Thoracic aorta (tissue), 2 donors: Measurements from ENCODE around the gene COX6B2. TPM values are rescaled to one million over a fixed set of nuclear protein-coding genes. Genes with fewer than 3 reads are reported as not detected.
A peak's percentile ranks its signal among the peaks of the same experiment; 100 is the strongest.

Experiments used
- ATAC-seq: fragments of 150-250 bp; one replicate; pipeline ENCODE4 v1.8.0; 2017; ENCODE audit warnings: low read depth; ENCODE audit not compliant: insufficient number of reproducible peaks, low FRiP score
- DNase-seq: peaks from one replicate; pipeline ENCODE4 v3.0.0-alpha.2; 2020; ENCODE audit warnings: low spot score
- H3K27ac ChIP-seq, 2 donors: fragments of 200-600 bp; sonication (generic); 1 replicate in 1 of 2; 2 replicates in 1 of 2; pipeline ENCODE4 v1.5.1; 2016; ENCODE audit warnings: mild to moderate bottlenecking in 2 of 2, moderate library complexity in 2 of 2
- H3K27me3 ChIP-seq: fragments of 200-600 bp; sonication (generic); replicated peaks from 2 replicates; pipeline ENCODE4 v1.6.0; 2016; ENCODE audit warnings: mild to moderate bottlenecking; ENCODE audit not compliant: insufficient read depth
- H3K36me3 ChIP-seq: fragments of 200-600 bp; sonication (generic); one replicate; pipeline ENCODE4 v1.5.1; 2016
- H3K4me1 ChIP-seq, 2 donors: fragments of 200-600 bp; sonication (generic); 1 replicate in 1 of 2; 2 replicates in 1 of 2; pipeline versions ENCODE4 v1.5.1 to v1.6.0; 2016; ENCODE audit warnings: low read depth in 2 of 2, mild to moderate bottlenecking in 1 of 2; ENCODE audit not compliant: control insufficient read depth in 1 of 2
- H3K4me3 ChIP-seq: fragments of 200-600 bp; sonication (generic); 2 replicates; pipeline ENCODE4 v1.5.1; 2016; ENCODE audit warnings: mild to moderate bottlenecking
- H3K9me3 ChIP-seq: fragments of 200-600 bp; sonication (generic); 2 replicates; pipeline ENCODE4 v1.5.1; 2016
- CTCF ChIP-seq: fragments of 200-600 bp; sonication (generic); IDR thresholded peaks from one replicate; pipeline ENCODE4 v1.5.1; 2019; ENCODE audit warnings: antibody characterized with exemption
- total RNA-seq, 2 donors: library from RNA; depleted of rRNA; stranded (reverse); fragments of >200 nt; gene quantifications; one replicate each; pipeline versions ENCODE4 v1.1.0 to v1.2.3, GENCODE V29; 2016

The COX6B2 gene
- total RNA-seq, 2 donors from 2014 or later = not detected

GRCh38 chr19:55341171-55341588 lies 13.3 kb downstream of the COX6B2 start:
- ATAC-seq = no peak
- no peak for DNase-seq

DNA sequence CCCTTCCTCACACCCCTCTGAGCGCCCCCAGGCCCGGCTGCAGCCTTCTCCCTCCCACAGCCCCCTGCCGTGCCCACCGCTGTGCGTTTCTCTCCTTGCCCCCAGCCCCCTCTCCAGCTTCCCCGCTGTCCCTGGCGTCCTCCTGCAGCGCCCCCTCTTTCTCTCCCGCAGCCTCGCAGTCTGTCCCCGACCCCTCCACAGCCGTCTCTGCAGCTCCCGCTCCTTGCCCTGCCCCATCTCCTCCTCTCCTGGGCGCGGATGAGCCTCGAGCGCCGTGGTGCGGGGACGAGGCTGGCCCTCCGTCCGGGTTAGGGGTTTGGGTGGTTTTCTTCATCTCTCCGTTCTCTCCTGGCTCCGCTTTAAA lies 13.8 kb downstream of the COX6B2 start:
- peak overlapping the region; percentile 85 for H3K4me3 ChIP-seq
- no peak for TF ChIP-seq CTCF
- H3K9me3 ChIP-seq = no peaks in the 10 kb centered on the region
- H3K4me1 ChIP-seq = peaks cover 12 to 29% of the 10 kb centered on the region in 2 donors
- H3K36me3 ChIP-seq = peaks cover 15% of the 10 kb centered on the region
- no peak for ATAC-seq
- DNase-seq = no peak
- H3K27ac ChIP-seq = no peak overlapping the region
- H3K27me3 ChIP-seq = no peaks in the 10 kb centered on the region

More at GRCh38 chr19:55341171-55341588, 13.3 kb downstream of the COX6B2 start:
- H3K27me3 ChIP-seq = no peaks in the 10 kb centered on the region
- peaks cover 15% of the 10 kb centered on the region for H3K36me3 ChIP-seq
- peak overlapping the region; percentile 85 for H3K4me3 ChIP-seq
- H3K4me1 ChIP-seq = peaks cover 12 to 29% of the 10 kb centered on the region in 2 donors
- no peak for TF ChIP-seq CTCF
- no peaks in the 10 kb centered on the region for H3K9me3 ChIP-seq
- H3K27ac ChIP-seq = no peak overlapping the region

DNA sequence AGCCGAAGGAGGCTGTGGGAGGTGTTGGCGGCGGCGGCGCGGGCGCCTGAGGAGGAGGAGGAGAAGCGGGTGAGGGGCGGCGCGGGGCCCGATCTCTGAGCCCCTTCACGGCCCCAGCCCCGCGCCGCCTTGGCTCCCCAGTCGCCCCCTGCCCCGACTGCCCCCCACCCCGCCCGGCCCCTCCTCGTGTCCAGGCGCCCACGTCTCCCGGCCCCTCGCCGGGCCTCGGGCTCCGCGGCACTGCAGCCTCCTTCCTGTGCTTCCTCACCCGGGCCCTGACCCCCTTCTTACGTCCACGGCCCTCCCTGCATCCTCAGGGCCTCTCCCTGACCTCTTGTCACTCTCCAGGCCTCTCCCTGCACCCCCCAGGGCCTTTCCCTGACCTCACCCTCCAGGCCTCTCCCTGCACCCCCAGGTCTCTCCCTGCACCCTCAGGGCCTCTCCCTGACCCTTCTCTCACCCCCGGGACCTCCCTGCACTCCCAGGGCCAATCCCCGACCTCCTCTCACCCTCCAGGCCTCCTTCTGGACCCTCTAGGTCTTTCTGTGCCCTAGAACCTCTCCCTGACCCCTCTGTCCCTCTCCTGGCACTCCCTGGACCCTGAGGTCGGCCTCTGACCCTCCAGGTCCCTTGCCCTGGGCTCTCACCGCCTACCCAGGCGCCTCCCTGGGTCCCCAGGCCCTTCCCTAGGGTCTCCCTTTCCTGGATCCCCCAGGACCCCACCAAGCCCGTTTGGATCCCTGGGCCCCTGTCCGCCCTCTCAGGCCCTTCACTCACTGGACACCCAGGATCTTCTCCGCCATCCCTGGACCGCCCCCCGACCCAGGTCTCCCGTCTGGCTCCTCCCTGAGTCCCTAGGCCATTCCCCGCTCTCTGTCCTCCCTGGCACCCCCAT lies 14.4 kb downstream of the COX6B2 start:
- H3K4me1 ChIP-seq = peaks cover 12 to 29% of the 10 kb centered on the region in 2 donors
- no peaks in the 10 kb centered on the region for H3K27me3 ChIP-seq
- ATAC-seq (no peak), DNase-seq (no peak)
- H3K36me3 ChIP-seq = peaks cover 15% of the 10 kb centered on the region
- peak overlapping the region; percentile 85 for H3K4me3 ChIP-seq
- no peaks in the 10 kb centered on the region for H3K9me3 ChIP-seq
- peak overlapping the region in 1 of 2 donors; percentile 52 for H3K27ac ChIP-seq
- TF ChIP-seq CTCF = no peak

DNA sequence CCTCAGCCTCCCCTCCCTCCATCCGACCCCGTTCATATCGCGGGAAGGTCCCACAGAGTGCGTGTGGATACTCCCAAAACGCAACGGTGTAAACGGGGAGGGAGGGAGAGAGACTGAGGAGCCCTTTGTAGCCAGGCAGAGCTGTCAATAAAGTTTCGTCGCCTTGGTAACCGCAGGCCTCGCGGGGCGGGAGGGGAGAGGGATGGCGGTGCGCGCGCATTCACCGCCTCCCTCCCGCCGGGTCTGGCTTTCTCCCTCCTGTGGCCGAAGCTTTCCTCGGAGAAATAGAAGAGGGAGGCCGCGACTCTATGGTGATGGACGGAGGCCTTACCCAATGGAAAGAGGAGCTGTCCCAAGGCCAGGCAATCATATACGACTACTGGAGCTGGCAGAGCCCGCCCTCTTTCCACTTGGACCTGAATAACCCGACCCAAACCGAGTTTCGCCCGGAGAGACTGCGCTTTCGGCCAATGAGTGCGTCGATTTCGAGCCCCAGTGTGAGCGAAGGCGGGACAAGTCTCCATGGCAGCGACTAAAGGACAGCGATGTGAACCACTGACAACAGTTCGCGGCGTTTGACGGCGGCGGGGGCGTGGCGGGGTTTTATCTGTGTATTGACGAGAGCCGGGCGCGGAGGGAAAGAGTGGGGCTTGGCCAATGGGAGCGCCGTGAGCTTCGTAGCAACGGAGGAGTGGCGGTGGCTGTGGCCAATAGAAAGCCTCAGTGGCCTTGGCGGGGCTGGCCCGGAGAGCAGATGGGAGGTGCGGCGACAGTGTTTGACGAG lies 15.2 kb downstream of the COX6B2 start, which contains the start of gene KMT5C:
Gene KMT5C (plus strand): TSS at position 772 of the 784 bp plus-strand sequence. CDS start 2,061 bp downstream, outside the sequence.
- Histone ChIP-seq H3K27me3 (no peaks in the 10 kb centered on the region), H3K4me1 (peaks cover 12 to 29% of the 10 kb centered on the region in 2 donors), H3K36me3 (peaks cover 15% of the 10 kb centered on the region), H3K9me3 (no peaks in the 10 kb centered on the region), H3K4me3 (peak within 1 kb of the TSS; percentile 85), H3K27ac (peak within 1 kb of the TSS; percentile 79 to 87)
- peak; percentile 40 for TF ChIP-seq CTCF
- ATAC-seq (peak; percentile 98), DNase-seq (peak; percentile 100)

- DNase-seq = no peak
- no peaks in the 10 kb centered on the region for H3K27me3 ChIP-seq
- H3K4me1 ChIP-seq = peaks cover 10 to 18% of the 10 kb centered on the region in 2 donors
- H3K27ac ChIP-seq = no peak overlapping the region
- TF ChIP-seq CTCF = no peak
- no peaks in the 10 kb centered on the region for H3K36me3 ChIP-seq
- no peak for ATAC-seq
- H3K9me3 ChIP-seq = no peaks in the 10 kb centered on the region
- H3K4me3 ChIP-seq = no peak overlapping the region
Measured at GRCh38 chr19:55336101-55336500, 18.4 kb downstream of the COX6B2 start.
